Heart right ventricle (tissue), 16 donors: Measurements from ENCODE around the gene MARCO. TPM values are rescaled to one million over a fixed set of nuclear protein-coding genes. Genes with fewer than 3 reads are reported as not detected.

ENCODE experiments used
- ATAC-seq, 8 donors: fragments of 200-7000 bp; cut with Tn5 transposase; one replicate each; pipeline ENCODE4 v1.9.1; 2020; ENCODE audit warnings: mild to moderate bottlenecking in 8 of 8, moderate library complexity in 8 of 8, moderate number of reproducible peaks in 1 of 8
- DNase-seq, 2 donors: peaks; one replicate each; pipeline ENCODE4 v3.0.0-alpha.2; 2020
- H3K27ac ChIP-seq, 10 donors: fragments of 200-600 bp; sonication (generic) in 2 of 10; one replicate each; pipeline versions ENCODE4 v1.5.0 to v1.8.0; 2020 to 2022; ENCODE audit warnings: mild to moderate bottlenecking in 3 of 10
- H3K27me3 ChIP-seq, 7 donors: fragments of 200-600 bp; one replicate each; pipeline ENCODE4 v1.8.0; 2021 to 2022; ENCODE audit warnings: mild to moderate bottlenecking in 2 of 7
- H3K36me3 ChIP-seq, 9 donors: fragments of 200-600 bp; sonication (generic) in 1 of 9; one replicate each; pipeline versions ENCODE4 v1.5.0 to v1.8.0; 2020 to 2022; ENCODE audit warnings: mild to moderate bottlenecking in 2 of 9
- H3K4me1 ChIP-seq, 9 donors: fragments of 200-600 bp; sonication (generic) in 1 of 9; one replicate each; pipeline versions ENCODE4 v1.5.0 to v1.8.0; 2020 to 2022; ENCODE audit warnings: mild to moderate bottlenecking in 4 of 9
- H3K4me3 ChIP-seq, 10 donors: fragments of 200-600 bp; sonication (generic) in 2 of 10; one replicate each; pipeline versions ENCODE4 v1.5.0 to v1.8.0; 2020 to 2022; ENCODE audit warnings: mild to moderate bottlenecking in 7 of 10, moderate library complexity in 2 of 10
- H3K9me3 ChIP-seq, 11 donors: fragments of 200-600 bp in 10 of 11; sonication (generic) in 2 of 11; one replicate each; pipeline versions ENCODE4 v1.5.0 to v1.8.0; 2013 to 2022; ENCODE audit warnings: mild to moderate bottlenecking in 2 of 11, control low read depth in 1 of 11, moderate library complexity in 1 of 11
- WGBS, 2 donors: extraction: QIAGEN DNeasy Blood & Tissue Kit; methylation state at CpG; one replicate each; pipeline ENCODE4 v1.1.7; 2013; ENCODE audit warnings: inconsistent platforms in 1 of 2; 5-methylcytosine and 5-hydroxymethylcytosine counted together
- intact Hi-C, 10 donors: fragments of 100-400 bp; cut with DNase I; formaldehyde crosslinking; loops; one replicate each; pipeline versions ENCODE4 v1.11.1 to v1.14.2; 2022
- polyA plus RNA-seq, 2 donors: library from polyadenylated mRNA; stranded (reverse); fragments of 200-250 nt; gene quantifications; one replicate each; pipeline ENCODE4 v1.2.3, GENCODE V29; 2013
- total RNA-seq, 10 donors: library from RNA; stranded (reverse); fragmentation: NEBNext Ultra II Directional in 3 of 10; extraction: Animal tissue kit (Norgen Biotek cat#: 25700) in 3 of 10; gene quantifications; one replicate each; pipeline versions ENCODE4 v1.2.1 to v1.2.4, GENCODE V29; 2021 to 2023
- TF ChIP-seq, protein P1 (sequence below), 9 donors: fragments of 200-600 bp; sonication (generic) in 2 of 9; IDR thresholded peaks; one replicate each; pipeline versions ENCODE4 v1.5.0 to v1.8.0; 2021 to 2022; ENCODE audit warnings: antibody characterized with exemption in 9 of 9, mild to moderate bottlenecking in 5 of 9, moderate library complexity in 1 of 9
- donor health status: Arrhythmogenic right ventricular cardiomyopathy.
- donor health status: ischemic (EF 13 %, LVEDD 7.1; RV severe dilation, severe dysfunction).
- donor health status: healthy with polysubstance abuse.
- donor health status: DM: no; HTN: yes; CAD: no.
- donor health status: DM: no; HTN: no; CAD: no.
- donor health status: ischemic (EF 25% LVEDD 6.9; RV normal size, moderate dysfunction).
- donor health status: ischemic (EF 25% LVEDD 5.7; RV mildly dilated, moderate dysfunction).
- donor health status: healthy.
- donor health status: DM: yes; HTN: yes; CAD: no.
- donor health status: Ischemic cardiomyopathy.
- donor health status: ischemic (EF 35%, LVEDD 5.7; RV mildly dilated, moderate dysfunction).
- donor health status: nonischemic (EF 11% LVEDD 7.7; RV severe dilation, severe dysfunction).
- donor health status: DM: yes; HTN: yes; CAD: no.
- donor health status: PGD.
- donor health status: ischemic (EF 29% LVEDD 5.4; RV normal size, mild dysfunction).
- donor health status: nonischemic (EF 23%, LVEDD 6.1; RV moderate dilation, normal function).

Gene MARCO
- total and polyA plus RNA-seq, 12 donors: 0.47 to 31.2 (median 3.2) TPM

DNA sequence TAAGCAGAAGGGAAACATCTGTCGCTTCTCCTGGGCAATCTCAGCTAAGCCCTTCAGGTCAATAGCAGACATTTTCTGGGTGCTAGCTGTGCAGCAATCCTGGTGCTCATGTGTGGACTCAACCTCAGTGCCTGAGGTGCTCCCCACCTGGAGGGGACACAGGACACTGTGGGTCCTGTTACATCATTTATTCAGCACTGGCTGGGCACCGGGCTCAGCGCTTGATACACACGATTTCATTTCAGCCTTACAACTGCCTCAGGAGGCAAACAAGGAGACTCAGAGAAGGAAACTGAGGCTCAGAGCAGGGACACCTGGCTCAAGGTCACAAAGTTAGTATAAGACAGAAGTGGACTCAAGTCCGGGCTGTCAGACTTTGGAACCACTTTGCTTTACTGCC, 46.7 kb downstream of the MARCO start:
- TF ChIP-seq, protein P1, sequence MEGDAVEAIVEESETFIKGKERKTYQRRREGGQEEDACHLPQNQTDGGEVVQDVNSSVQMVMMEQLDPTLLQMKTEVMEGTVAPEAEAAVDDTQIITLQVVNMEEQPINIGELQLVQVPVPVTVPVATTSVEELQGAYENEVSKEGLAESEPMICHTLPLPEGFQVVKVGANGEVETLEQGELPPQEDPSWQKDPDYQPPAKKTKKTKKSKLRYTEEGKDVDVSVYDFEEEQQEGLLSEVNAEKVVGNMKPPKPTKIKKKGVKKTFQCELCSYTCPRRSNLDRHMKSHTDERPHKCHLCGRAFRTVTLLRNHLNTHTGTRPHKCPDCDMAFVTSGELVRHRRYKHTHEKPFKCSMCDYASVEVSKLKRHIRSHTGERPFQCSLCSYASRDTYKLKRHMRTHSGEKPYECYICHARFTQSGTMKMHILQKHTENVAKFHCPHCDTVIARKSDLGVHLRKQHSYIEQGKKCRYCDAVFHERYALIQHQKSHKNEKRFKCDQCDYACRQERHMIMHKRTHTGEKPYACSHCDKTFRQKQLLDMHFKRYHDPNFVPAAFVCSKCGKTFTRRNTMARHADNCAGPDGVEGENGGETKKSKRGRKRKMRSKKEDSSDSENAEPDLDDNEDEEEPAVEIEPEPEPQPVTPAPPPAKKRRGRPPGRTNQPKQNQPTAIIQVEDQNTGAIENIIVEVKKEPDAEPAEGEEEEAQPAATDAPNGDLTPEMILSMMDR (IDR thresholded peaks at IDR 0.05): no peak
- peaks cover 0 to 37% (median 19%) of the 10 kb centered on the region in 7 donors for H3K27me3 ChIP-seq
- intact Hi-C loops: no loop called here
- no peak overlapping the region for H3K4me3 ChIP-seq
- H3K9me3 ChIP-seq: no peaks in the 10 kb centered on the region
- H3K4me1 ChIP-seq: no peaks in the 10 kb centered on the region
- 91 to 93% methylated on average over 5 of the region's 5 CpGs for WGBS, 2 donors
- H3K36me3 ChIP-seq: no peaks in the 10 kb centered on the region
- H3K27ac ChIP-seq: no peak overlapping the region
- no peak for DNase-seq
- no peak for ATAC-seq

GRCh38 chr2:118989481-118989880, 47.5 kb downstream of the MARCO start:
- Histone ChIP-seq H3K4me1 (no peaks in the 10 kb centered on the region), H3K4me3 (no peak overlapping the region), H3K9me3 (no peaks in the 10 kb centered on the region), H3K27ac (no peak overlapping the region), H3K27me3 (peaks cover 0 to 32% (median 18%) of the 10 kb centered on the region in 7 donors), H3K36me3 (no peaks in the 10 kb centered on the region)
- intact Hi-C loops: no loop called here
- 24 to 39% methylated on average over 2 of the region's 2 CpGs for WGBS, 2 donors
- DNase-seq (no peak), ATAC-seq (no peak)
- TF ChIP-seq, protein P1 (IDR thresholded peaks at IDR 0.05): no peak

DNA sequence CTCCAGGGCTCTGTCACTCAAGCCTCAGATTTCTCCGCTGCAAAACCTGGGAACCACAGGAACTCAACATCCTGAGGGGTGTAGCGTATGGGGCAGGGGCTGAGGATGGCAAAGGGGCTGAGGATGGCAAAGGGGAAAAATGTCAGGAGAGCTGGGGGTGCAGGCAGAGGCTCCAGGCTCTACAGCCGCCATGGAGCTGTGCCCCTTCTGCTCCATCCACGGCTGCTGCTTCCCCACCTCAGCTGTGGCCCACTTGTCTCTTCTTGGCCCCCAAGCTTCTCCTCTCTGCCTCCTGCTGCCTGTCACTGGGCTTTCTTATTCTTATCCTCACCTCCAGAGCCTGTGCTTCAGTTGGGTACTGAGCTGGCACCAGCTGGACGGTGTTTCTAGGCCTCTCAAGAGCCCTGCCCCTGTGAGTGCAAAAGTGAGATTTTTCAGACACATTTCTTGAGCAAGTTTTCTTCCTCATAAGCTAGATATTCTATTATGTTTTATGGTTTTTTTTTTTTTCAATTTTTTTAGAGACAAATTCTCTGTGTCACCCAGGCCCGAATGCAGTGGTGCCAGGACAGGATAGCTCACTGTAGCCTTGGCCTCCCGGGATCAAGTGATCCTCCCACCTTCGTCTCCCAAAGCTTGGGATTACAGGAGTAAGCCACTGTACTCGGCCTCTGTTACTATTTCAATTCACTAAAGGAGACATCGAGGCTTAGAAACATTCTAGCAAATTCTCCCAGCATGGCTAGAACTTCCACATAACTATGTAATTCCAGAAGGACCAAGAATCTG, 49.0 kb downstream of the MARCO start:
- H3K36me3 ChIP-seq: no peaks in the 10 kb centered on the region
- DNase-seq: no peak
- no peak overlapping the region for H3K27ac ChIP-seq
- ATAC-seq: no peak
- peaks cover 0 to 31% (median 18%) of the 10 kb centered on the region in 7 donors for H3K27me3 ChIP-seq
- intact Hi-C loops: no loop called here
- 78 to 80% methylated on average over 10 of the region's 10 CpGs for whole genome bisulfite sequencing, 2 donors
- TF ChIP-seq, protein P1 (IDR thresholded peaks at IDR 0.05): no peak
- H3K9me3 ChIP-seq: no peaks in the 10 kb centered on the region
- H3K4me3 ChIP-seq: no peak overlapping the region
- H3K4me1 ChIP-seq: no peaks in the 10 kb centered on the region

- TF ChIP-seq, protein P1 (IDR thresholded peaks at IDR 0.05): no peak
- no peaks in the 10 kb centered on the region for H3K4me1 ChIP-seq
- no peaks in the 10 kb centered on the region for H3K36me3 ChIP-seq
- DNase-seq: no peak
- no peaks in the 10 kb centered on the region for H3K9me3 ChIP-seq
- H3K27ac ChIP-seq: no peak overlapping the region
- peaks cover 0 to 28% (median 18%) of the 10 kb centered on the region in 7 donors for H3K27me3 ChIP-seq
- no peak for ATAC-seq
- 79 to 93% methylated on average over 1 of the region's 1 CpG for WGBS, 2 donors
- intact Hi-C loops: no loop called here
- H3K4me3 ChIP-seq: no peak overlapping the region
Measured at GRCh38 chr2:118991554-118991953, 49.6 kb downstream of the MARCO start.
